ENCODE results near the gene ABHD14A.

- TF ChIP-seq POLR2AphosphoS5 (IDR thresholded peaks at IDR 0.05) (no peak), EP300 (IDR thresholded peaks at IDR 0.05) (no peak)
Measured at GRCh38 chr3:51933471-51934138, 41.3 kb upstream of the ABHD14A start.
